RWPE1 (cell line): ENCODE results near the gene LCA5L.

ENCODE experiments used
- CTCF ChIA-PET: fragments of 350-600 bp; sonication (Branson Sonifier 250); formaldehyde crosslinking; extraction: SDS; loops from one replicate; lab custom pipeline; 2021; lab: Yijun Ruan, JAX
- POLR2A ChIA-PET: fragments of 400-600 bp; formaldehyde crosslinking; extraction: SDS; loops from one replicate; lab custom pipeline; 2020; ENCODE audit warnings: antibody characterized with exemption; ENCODE audit not compliant: low non-redundant PET; lab: Yijun Ruan, JAX
- DNase-seq: peaks from one replicate; pipeline ENCODE4 v3.0.0; 2012; ENCODE audit warnings: low spot score
- H3K27ac ChIP-seq: fragments of 450-650 bp; 2 replicates; pipeline ENCODE4 v1.5.1; 2017
- CTCF ChIP-seq: fragments of 450-650 bp; conservative IDR thresholded peaks from 2 replicates; pipeline ENCODE4 v1.5.1; 2017; ENCODE audit warnings: low read depth, mild to moderate bottlenecking

Gene LCA5L

GRCh38 chr21:39453571-39454179 is 8.1 kb upstream of the LCA5L start:
- TF ChIP-seq CTCF, result no peak
- DNase-seq, result no peak
- ChIA-PET POLR2A (no interaction called here), CTCF (interaction anchor here (0.7 kb wide), 1 partner anchor 74 kb away, joined by 3 read pairs; no protein-coding TSS in a partner anchor)
- H3K27ac ChIP-seq, result no peak overlapping the region

- H3K27ac ChIP-seq, result no peak overlapping the region
- TF ChIP-seq CTCF, result no peak
- DNase-seq, result no peak
- ChIA-PET CTCF (no interaction called here), POLR2A (no interaction called here)
These were observed 7.4 kb upstream of the LCA5L start for GRCh38 chr21:39452970-39453342.

- no peak for DNase-seq
- POLR2A ChIA-PET, result no interaction called here
- H3K27ac ChIP-seq, result no peak overlapping the region
- CTCF ChIA-PET, result no interaction called here
- no peak for TF ChIP-seq CTCF
These were observed 6.8 kb upstream of the LCA5L start for GRCh38 chr21:39452207-39452969.

GRCh38 chr21:39451332-39452206 is 6.0 kb upstream of the LCA5L start, which contains the start of gene SH3BGR:
Gene SH3BGR, plus strand, starts transcription at chr21:39451970. Its CDS starts 127 bp downstream, at chr21:39452097.
- CTCF ChIA-PET, result no interaction called here
- TF ChIP-seq CTCF, result no peak
- no peak within 1 kb of the TSS for H3K27ac ChIP-seq
- DNase-seq, result peak; percentile 13
- POLR2A ChIA-PET, result no interaction called here

- H3K27ac ChIP-seq, result no peak overlapping the region
- POLR2A ChIA-PET, result interaction anchor here (0.7 kb wide), 1 partner anchor 1801 kb away, joined by 7 read pairs; no protein-coding TSS in a partner anchor
- CTCF ChIA-PET, result interaction anchor here (0.6 kb wide), 2 partner anchors 58 to 244 kb away, joined by 3 read pairs; no protein-coding TSS in a partner anchor
These were observed 1.7 kb upstream of the LCA5L start for GRCh38 chr21:39447264-39447663.

More at GRCh38 chr21:39447264-39447663, 1.7 kb upstream of the LCA5L start:
- no peak for DNase-seq
- no peak for TF ChIP-seq CTCF
